HG03159 (cell line): ENCODE measurements around the gene TF.

Experiments used
- ATAC-seq: cut with Tn5 transposase; IDR thresholded peaks from one replicate; pipeline ENCODE4 v1.9.1; 2021; ENCODE audit warnings: mild to moderate bottlenecking, moderate library complexity; ENCODE audit not compliant: unreplicated experiment

Gene TF

GRCh38 chr3:133805384-133805701, 59.1 kb downstream of the TF start:
- no peak for ATAC-seq

GRCh38 chr3:133805702-133806475, 59.7 kb downstream of the TF start, which contains the start of gene SRPRB:
SRPRB (plus strand) TSS chr3:133805815; CDS start chr3:133805849, 34 bp downstream.
- ATAC-seq: peak; percentile 98

DNA sequence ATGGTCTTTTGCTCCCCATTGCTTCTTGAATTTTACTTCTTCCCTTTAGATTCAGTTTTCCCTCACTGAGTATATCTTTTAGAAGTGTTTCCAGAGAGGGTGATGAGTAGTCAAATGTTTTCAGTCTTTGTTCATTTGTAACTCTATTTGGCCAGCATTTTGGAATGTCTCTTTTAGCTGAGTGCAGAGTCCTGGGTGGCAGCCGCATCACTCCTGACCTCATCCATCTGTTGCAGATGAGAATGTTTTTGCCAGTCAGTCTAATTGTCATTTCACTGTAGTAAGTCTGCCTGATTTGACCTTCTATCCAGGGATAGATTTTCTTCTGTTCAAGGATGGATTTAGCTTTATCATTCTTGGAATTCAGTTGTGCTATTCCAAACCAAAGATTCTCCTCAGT, 66.7 kb downstream of the TF start:
- no peak for ATAC-seq

DNA sequence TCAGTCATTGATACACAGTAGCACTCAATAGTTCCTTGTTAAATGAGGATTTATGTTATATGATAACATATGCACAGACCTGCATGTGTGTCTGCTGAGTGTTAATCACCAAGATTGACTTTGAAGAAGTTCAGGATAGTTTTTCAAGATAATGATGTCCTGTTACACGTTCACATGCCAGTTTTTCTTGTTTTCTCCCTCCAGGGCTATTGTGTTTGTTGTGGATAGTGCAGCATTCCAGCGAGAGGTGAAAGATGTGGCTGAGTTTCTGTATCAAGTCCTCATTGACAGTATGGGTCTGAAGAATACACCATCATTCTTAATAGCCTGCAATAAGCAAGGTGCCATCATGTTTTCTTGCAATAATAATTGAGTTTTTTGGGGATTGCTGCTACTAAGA, 69.2 kb downstream of the TF start:
- ATAC-seq: no peak

DNA sequence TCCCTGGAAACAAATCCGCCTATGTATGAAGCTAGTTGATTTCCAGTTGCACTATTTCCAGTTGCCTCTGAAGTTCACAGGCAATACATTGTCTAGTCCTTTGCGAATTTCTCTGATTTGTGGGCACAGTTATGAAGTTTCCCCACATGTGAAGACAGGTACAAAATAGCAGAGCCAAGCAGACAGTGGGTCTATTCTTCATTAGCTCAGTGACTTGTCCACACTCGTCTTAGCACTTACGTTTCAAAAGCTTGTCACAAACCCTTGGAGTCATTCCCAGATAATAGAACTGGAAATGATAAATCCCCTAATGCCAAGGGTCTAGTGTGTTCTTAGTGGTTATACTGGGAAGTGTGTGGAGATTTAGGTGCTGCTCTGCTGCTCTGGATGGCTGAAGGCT, 73.9 kb downstream of the TF start:
- ATAC-seq: no peak

DNA sequence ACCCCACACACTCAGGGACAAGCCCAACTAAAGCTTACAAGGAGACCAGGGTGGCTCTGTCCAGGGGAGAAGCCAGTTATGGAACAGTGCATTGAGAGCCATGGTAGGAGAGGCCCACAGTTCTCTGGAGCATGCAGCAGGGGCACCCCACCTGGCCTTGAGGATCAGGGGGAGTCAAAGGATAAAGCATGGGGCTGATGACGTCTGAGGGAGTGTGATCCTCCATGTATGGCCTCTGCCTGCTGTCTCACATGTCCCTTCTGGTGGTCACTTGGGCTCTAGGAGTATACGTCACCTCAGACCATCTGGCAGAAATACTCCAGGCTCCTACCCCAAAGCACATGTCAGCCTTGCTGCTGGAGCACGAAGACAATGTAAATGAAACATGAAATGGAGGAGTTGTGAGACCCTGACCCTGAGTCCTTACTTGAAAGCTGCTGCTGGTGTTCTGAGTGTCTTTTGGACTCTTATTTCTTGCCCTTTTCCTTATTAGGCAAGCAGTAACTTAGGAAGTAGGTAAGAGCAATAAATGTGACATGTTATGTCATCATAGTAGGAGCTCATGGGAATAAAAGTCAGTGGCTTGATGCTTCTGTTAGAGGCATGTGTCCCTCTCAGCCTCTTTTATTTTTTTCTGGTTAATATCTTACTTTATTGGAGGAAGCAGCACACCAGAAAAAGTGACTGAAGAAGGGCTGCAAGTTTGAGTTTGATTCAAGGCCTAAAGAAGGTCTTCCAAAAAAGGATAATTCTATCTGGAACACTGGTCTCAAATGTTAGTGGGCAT, 74.9 kb downstream of the TF start:
- no peak for ATAC-seq

DNA sequence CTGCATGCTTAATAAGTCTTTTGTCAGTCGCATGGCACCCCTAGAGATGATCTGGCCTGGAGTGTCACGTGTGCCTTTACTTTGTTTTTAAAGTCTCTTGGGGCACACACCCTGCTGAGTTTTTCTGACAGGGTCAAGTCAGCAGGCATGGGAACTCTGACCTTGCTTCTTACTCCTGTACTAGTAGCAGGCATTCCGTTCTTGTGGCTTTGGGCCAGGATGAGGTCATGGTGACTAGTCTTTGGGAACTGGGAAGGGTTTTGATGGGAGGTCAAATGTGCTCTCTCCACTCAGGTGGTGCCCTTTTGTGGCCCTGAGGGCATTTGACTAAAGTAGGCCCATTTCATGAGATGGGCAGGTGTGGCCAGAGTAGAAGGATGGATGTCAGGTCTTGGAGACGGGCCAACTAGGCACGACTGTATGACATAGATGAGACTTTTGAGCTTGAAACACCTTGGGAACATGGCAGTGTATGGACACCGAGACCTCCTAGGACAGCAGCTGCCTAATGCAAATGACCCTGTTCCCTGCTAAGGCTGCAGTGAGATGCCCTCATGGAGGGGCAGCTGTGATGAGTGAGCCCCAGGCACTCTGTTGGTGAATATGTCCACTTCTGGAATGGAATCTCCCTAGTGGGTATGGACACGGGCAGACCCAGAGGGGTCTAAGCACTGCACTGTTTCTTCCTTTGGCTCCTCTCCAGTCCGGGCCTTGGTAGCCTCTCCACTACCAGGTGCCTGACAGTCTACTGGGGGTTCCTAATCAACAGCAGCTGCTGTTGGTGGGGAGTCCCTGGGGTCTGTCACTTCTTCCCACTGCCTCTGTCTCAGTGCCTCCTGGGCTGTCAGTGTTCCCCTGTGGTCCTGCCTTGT, 75.8 kb downstream of the TF start:
- no peak for ATAC-seq

GRCh38 chr3:133824961-133825485, 78.8 kb downstream of the TF start:
- no peak for ATAC-seq

DNA sequence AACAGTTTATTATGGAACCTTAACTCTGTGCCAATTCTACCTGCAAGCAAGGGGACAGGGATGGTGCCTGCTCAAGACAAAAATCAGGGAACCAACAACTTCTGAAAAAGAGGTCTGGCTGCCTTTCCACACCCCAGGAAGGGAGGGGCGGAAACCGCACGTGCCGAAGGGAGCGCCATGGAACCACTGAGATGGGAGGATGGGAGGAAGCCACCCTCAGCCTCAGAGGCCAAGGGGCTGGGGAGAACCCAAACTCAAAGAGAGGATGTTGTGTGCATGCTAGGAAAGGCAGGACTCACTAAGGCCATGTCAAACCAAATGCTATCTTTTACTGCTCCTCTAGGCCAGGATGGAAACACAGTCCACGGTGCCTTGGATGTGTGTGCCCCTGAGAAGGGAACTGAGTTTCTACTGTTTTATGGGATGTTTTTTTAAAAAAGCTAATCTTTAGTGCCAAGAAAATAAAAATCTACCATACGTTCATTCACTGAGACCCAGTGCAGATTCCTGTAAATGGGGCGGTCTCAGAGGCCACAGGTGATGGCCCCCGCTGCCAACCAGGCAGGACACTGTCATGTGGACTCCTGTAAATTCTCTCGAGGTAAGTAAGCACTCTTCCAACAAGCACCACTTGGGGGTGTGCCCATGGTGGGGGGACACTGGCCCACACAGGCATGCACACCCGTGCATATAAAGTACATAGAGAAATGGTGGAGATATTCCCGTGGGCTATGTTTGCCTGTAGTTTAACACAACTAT, 80.0 kb downstream of the TF start:
- no peak for ATAC-seq

DNA sequence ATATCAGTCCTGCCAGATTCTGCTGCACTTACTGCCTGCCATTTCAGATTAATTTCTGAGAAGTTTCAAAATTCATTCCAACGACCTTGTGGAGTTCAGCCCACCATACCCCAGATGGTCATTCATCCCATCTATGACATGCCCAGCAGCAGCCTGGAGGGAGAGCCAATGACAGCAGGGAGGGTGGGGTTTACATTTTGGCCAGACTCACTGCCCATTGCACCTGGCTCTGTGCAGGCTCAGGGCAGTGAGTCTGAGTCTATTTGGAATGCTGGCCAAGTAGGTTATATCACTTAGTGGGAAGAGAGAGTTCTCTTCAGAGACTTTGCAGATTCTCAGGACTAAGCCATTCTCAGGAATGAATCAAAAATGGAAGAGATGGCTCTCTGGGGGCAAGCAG, 80.9 kb downstream of the TF start:
- ATAC-seq: no peak

DNA sequence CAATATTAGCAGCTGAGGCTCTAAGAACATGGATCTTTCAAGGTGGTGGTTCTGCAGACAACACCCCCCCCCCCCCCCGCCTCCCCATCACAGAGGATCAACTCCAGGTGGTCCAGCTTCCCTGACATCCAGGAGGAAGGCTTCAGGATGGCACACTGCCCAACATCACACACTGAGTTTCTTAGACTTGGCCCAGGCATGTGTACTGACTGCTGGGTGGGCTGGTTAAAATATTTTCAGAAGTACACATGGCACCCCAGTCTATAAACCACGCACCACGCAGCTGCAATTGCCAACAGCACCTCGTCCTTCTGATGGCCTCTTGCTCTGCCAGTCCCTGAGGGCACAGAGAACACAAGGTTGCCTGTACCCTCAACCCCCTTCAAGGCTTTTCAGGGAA, 81.5 kb downstream of the TF start:
- ATAC-seq: no peak

- no peak for ATAC-seq
Observed at GRCh38 chr3:133828576-133829309, 82.5 kb downstream of the TF start.

DNA sequence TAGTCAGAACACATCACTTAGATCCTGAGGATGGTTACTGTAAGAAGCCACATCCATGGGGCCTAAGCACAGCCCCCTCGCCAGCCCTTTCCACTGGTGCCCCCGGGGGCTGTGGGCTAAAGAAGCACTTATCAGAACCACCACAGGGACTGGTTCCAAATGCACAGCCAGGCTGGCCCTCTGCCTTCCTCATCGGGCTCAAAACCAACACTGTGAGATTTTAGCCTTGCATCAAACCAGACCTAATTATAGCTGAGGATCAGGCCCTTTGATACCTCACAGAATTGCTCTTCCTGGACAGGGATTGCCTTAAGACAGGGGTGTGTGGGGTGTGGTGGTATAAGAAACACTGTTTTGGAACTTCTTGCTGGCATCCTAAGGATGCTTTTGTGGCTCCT, 83.1 kb downstream of the TF start:
- ATAC-seq: no peak

GRCh38 chr3:133830071-133830470, 83.9 kb downstream of the TF start:
- no peak for ATAC-seq

- no peak for ATAC-seq
Observed at GRCh38 chr3:133831966-133832801, 86.0 kb downstream of the TF start.

DNA sequence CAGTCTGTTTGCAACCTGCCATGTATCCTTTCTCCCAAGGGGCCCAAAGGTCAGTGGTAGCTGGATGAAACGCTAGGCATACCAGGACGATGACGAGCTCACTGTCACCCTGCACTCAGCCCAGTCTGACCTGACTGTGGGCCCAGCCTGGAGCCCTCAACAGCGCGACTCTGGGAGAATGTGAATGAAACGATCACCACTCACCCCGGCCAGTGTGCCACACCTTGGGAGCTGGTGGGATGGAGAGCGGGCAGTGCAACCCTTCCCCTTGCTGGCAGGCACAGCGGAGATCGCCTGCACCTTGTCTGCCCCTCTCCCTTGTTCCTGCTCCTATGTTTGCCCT, 86.6 kb downstream of the TF start:
- ATAC-seq: no peak

DNA sequence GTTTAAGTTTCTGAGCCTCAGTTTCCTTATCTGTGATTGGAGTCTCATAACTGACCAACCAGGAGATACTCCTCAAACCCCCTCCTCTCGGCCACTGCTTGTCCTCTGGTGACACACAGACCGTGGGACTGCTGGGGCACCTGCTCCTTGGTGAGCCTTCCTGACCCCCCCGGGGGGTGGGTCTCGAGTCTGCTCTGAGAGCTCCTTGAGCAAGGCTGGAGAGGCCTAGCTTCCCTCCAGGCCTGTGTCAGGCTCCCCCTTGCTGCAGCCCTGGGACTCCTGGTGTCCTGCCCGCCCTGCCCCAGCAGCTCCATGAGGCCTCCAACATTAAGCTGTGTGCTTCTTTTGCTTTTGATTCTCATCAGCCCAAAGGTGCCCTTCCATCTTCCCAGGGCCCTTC, 87.1 kb downstream of the TF start:
- ATAC-seq: no peak

- no peak for ATAC-seq
Observed at GRCh38 chr3:133833880-133834620, 87.9 kb downstream of the TF start.
